Measurements from ENCODE around the gene ACACA.

ACACA gene

DNA sequence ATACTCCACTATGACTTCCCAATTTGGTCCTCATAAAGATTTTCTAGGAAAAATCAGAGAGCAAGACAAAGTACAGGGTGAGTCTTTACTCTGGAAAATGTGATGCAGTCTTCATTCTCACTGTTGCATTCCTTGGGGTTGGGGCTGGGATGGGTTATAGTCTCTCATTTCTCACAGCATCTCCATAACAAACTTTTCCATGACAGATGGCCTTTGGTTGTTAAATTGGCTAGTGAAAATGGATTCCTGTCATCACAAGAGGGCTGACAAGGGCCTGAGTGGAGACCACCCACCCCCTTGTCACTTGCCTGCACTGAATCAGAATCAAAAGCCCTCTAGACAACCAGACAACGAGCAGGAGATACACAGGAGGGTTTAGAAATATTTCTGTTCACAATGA is 283.2 kb downstream of the ACACA start:
- no peak for DNase-seq

DNA sequence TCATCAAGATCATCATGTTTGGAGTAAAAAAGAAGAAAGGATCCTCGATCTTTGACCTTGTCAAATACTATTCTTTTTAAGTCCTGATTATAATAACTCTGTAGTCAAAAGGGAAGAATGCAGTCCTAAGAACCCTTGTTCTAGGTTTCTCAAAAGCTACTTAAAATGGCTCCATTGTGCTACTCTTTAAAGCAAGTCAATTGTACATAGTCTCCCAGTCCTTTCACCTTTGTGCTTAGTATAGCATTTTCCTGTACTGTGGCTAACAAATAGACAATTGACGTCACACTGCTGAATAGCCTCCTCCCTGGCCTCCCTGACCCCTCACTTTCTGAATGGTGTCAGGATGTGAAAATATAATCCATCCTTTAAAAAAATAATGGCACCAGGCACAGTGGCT is 285.0 kb downstream of the ACACA start:
- no peak for DNase-seq

- DNase-seq: no peak
Observed at GRCh38 chr17:37118366-37119137, 288.1 kb downstream of the ACACA start.

DNA sequence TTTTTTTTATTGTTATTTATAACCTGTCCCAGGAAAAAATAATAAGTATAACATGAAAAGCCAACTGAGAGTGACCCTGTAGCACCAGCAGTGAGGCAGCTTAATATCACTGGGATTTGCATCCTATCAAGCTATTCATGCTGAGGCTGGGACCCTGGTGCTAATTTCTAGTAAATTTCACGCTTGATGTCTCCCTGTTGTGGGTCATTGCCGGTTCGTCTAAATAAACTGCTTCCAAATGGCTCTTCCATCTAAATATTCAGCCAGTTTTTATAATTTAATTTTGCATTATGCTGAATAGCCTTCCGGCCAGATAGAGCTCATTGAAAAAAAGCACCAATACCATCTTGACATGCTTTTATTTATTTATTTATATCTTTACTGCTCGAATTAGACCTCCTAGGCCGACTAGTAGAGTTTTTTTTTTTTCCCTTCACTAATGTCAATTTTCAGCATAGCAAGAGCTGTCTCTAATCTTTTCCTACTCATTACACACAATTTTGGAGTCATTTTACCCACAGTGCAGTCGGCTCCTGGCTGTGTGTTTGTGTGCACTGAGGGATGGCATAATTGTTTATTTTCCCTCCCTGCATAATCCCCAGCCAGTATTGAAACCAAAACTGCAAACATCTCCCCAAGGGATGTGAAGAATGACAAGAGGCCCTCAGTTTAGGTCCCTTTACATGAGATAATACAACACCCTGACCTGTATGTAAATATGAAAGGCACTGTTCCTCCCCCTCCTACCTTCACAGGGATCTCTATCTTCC is 289.1 kb downstream of the ACACA start:
- DNase-seq: no peak

DNA sequence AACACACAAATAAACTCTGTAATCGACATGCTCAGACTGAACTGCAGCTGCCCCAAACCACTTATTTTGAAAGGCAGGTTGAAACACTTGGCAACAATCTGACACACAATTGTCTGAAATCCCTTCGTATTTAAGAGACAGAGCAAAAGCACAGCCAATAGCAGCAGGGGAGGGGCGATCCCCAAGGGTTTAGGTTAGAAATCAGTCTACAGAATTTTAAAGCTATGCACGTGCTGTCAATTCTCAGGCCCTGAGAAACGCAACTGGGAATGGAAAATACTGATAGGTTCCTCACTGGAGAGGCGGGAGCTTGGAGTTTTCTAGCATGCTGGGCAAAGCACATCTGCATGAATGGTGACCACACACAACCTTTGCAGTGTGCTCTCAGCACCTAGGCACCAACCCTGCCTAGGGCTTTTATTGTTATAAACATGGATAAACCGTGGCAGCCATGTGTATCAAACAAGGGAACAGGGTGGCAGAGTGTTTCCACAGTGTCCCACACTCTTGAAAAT is 289.9 kb downstream of the ACACA start:
- DNase-seq: no peak

DNA sequence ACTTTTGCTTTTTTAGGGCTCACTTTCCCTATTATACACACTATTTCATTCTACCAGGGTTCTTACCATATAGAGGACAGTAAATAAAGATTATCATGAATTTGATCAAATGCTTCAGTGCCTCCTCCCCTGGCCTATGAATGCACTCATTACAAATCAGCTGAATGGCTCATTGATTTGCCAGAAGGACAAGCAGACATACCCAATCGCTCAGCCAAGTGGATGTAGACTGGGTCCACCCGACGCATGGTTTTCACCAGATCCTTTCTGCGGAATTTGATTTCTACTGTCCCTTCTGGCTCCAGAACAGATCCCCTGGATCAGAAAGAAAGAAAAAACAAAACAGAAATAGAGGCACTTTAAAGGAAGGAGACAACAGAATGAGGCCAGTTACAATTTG is 295.3 kb downstream of the ACACA start:
- DNase-seq: no peak

GRCh38 chr17:37110746-37111145 is 295.9 kb downstream of the ACACA start:
- DNase-seq: no peak

- DNase-seq: no peak
Observed at GRCh38 chr17:37109731-37110710, 296.6 kb downstream of the ACACA start.

- DNase-seq: no peak
Observed at GRCh38 chr17:37109106-37109505, 297.5 kb downstream of the ACACA start.

DNA sequence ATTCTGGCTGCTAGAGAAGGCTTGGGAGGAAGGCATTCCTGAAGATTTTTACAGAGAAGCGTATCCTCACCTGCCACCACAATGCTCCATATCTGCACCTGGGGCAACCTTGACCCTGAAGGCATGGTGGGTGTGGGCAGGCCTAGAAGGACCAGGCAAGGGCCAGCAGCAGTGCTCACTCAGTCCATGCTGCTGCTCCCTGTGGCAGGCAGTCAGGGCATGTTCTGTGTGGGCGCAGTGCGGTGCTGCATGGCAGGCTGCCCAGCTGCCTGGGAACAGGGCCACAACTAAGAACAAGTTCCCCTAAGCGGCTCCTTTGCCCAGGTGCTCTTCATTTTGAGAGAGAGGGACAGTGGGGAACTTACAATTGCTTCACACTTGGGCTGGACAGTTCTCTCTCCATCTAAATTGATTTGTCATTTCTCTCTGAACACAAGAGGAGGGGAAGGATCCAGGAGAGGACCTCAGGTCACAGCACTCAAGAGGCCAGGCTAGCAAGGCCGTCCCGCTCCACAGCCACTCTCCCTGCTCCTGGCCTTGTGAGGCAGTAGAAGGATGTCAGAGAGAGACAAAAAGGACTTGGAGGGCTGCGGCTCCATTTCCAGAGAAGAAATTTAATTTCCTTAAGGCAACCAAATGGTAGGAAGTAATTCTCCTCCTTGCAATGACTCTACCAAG is 299.1 kb downstream of the ACACA start:
- DNase-seq: no peak

- DNase-seq: no peak
Observed at GRCh38 chr17:37106049-37106448, 300.6 kb downstream of the ACACA start.

GRCh38 chr17:37103231-37103630 is 303.4 kb downstream of the ACACA start:
- DNase-seq: no peak

DNA sequence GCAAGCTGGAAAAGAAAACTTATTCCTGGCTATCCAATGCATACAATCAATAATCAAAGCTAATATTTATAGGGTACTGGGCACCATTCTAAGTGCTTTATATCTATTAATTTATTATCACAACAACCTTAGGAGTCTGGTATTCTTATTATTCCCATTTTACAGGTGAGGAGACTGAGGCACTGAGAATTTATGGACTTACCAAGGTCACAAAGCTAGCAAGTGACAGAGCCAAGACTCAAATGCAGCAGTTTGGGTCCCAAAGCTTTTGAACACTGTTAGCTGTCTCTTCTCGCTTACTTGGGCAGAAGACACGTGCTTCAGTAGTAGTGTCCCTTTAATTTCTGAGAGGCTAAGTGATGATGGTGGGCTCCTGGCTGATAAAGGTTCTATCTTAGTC is 305.3 kb downstream of the ACACA start:
- no peak for DNase-seq

- DNase-seq: no peak
Observed at GRCh38 chr17:37100231-37100630, 306.4 kb downstream of the ACACA start.

DNA sequence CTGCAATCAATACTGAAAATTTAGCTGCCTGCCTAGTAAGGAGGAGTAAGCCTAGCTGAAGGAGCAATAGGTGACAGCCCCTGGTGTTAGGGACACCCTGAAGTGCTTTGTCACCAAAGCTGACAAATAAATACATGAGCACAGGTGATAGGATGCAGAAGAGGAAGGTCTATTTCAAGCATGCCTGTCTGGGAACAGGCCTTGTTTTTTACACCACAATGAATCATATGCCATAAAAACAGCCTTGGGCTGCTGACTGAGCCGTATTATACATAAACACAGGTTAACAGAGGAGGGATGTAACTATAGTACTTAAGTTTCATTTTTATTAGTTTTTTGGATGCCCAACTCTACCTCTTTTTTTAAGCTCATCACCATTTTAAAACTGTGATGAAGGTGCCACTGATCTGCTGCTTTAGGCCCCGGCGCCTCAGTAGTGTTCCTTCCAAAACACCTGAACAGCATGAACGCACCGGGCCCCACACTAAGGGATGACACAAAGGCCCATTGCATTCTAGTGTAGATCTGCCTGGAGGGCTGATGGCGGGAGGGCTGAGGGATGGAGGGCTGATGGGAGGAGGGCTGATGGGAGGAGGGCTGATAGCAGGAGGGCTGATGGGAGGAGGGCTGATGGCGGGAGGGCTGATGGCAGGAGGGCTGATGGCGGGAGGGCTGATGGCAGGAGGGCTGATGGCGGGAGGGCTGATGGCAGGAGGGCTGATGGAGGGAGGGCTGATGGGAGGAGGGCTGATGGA is 307.5 kb downstream of the ACACA start:
- no peak for DNase-seq

DNA sequence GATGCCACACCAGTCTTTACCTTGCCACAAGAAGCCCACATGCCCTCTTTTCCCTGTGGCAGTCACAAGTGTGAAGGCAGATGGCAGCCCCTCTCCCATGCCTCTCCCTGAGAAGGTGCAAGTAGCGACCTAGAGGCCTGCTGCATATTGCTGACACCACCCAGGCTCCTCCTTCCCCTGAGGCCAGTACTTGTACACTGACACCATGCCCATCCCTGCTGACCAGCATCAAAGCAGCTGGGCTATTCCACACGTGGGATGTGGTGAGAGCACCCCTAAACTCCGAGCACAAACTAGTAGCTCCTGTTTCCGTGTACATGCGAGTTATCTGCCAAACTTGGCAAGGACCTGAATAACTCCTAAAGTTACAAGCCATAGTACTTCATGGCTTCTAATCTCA is 308.5 kb downstream of the ACACA start:
- DNase-seq: no peak

GRCh38 chr17:37097154-37097553 is 309.5 kb downstream of the ACACA start:
- DNase-seq: no peak

GRCh38 chr17:37096071-37096470 is 310.6 kb downstream of the ACACA start:
- DNase-seq: no peak

DNA sequence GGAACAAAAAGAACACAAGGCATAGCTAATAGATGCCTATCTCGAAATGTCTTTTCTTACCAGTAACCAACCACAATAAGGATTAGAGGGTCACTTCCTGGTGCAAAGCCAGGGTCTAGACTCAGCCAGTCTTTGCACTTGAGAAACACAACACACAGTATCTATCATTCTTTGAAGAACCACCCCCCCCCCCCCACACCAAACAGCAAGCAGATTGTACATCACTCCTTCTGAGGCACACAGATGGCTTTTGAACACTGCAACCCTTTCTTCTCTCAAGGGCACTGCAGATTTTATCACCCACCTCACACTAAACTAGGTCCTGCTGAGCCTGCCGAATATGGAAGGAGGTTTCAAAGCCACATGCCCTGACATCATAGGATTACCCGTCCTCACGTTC is 312.2 kb downstream of the ACACA start:
- DNase-seq: no peak

- no peak for DNase-seq
Observed at GRCh38 chr17:37092701-37093100, 313.9 kb downstream of the ACACA start.

DNA sequence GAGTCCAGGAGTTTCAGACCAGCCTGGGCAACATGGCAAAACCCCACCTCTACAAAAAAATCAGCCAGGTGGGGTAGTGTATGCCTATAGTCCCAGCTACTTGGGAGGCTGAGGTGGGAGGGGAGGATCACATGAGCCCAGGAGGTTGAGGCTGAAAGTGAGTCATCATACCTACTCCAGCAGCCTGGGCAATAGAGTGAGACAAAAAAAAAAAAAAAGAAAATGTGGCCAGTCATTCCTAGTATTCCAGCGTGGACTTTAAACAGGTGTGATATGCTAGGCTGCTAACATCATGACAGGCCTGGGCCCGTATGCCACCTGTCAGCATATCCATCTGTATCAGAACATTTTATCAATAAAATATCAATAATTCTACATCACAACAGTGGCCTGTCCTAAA is 314.6 kb downstream of the ACACA start:
- no peak for DNase-seq

- no peak for DNase-seq
Observed at GRCh38 chr17:37090941-37091340, 315.7 kb downstream of the ACACA start.
